Measurements from ENCODE around the gene DHX16. TPM values are rescaled to one million over a fixed set of nuclear protein-coding genes. Genes with fewer than 3 reads are reported as not detected.

Gene DHX16
- total and polyA plus RNA-seq, 9 of the 15 experiments (the other 6 are each of a cell fraction or from before 2014, with no cell fraction given), result 14.6 to 66.1 (median 47.5) TPM

DNA sequence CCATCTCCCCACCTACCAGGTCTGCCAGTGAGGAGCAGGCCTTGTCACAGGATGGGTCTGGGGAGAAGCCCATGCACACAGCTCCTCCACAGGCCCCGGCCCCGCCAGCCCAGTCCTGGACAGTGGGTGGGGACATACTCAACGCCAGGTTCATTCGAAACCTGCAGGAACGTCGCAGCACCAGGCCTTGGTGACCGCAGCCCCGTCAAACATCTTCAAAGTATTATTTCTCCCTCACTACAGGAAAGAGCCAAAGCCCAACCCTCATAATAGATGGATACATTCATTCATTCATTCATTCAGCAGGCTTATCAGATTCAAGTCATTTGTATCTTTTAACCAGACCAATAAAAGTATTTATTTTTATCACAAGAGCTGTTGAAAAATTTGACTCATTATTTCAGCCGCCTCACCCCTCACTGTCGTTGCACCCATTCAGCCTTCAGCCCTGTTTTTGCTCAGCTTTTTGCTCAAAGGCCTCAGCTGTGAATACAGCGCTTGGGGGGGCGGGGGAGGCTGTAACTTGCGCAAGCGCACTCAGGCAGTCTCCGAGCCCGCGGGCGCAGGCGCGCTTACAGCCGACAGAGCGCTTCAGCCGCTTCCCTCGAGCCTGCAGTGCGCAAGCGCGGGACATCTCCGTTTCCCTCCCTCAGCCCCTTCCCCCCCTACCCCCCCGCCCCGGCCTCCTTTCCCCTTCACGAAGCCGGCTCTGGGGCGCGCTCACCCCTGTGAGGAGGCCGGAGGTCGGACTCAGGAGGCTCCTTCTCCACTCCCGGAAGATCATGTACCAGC, 26.2 kb downstream of the DHX16 start, which contains the start of gene C6orf136 (continued):
- TF ChIP-seq, protein P1, sequence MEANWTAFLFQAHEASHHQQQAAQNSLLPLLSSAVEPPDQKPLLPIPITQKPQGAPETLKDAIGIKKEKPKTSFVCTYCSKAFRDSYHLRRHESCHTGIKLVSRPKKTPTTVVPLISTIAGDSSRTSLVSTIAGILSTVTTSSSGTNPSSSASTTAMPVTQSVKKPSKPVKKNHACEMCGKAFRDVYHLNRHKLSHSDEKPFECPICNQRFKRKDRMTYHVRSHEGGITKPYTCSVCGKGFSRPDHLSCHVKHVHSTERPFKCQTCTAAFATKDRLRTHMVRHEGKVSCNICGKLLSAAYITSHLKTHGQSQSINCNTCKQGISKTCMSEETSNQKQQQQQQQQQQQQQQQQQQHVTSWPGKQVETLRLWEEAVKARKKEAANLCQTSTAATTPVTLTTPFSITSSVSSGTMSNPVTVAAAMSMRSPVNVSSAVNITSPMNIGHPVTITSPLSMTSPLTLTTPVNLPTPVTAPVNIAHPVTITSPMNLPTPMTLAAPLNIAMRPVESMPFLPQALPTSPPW (CRISPR knock-in tag; IDR thresholded peaks at IDR 0.05), result peak; percentile 98
- TF ChIP-seq, protein P2, sequence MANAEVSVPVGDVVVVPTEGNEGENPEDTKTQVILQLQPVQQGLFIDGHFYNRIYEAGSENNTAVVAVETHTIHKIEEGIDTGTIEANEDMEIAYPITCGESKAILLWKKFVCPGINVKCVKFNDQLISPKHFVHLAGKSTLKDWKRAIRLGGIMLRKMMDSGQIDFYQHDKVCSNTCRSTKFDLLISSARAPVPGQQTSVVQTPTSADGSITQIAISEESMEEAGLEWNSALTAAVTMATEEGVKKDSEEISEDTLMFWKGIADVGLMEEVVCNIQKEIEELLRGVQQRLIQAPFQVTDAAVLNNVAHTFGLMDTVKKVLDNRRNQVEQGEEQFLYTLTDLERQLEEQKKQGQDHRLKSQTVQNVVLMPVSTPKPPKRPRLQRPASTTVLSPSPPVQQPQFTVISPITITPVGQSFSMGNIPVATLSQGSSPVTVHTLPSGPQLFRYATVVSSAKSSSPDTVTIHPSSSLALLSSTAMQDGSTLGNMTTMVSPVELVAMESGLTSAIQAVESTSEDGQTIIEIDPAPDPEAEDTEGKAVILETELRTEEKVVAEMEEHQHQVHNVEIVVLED (CRISPR knock-in tag; IDR thresholded peaks at IDR 0.05), result no peak
- no peak for TF ChIP-seq KLF1 (tag; IDR thresholded peaks at IDR 0.05)
- TF ChIP-seq ZNF431 (CRISPR knock-in tag; IDR thresholded peaks at IDR 0.05), result no peak; the same call in 1 of the 2 replicates
- no peak for TF ChIP-seq SREBF2 (CRISPR knock-in tag; IDR thresholded peaks at IDR 0.05)
- no peak for TF ChIP-seq ZNF551 (CRISPR knock-in tag; IDR thresholded peaks at IDR 0.05)
- TF ChIP-seq, protein P3, sequence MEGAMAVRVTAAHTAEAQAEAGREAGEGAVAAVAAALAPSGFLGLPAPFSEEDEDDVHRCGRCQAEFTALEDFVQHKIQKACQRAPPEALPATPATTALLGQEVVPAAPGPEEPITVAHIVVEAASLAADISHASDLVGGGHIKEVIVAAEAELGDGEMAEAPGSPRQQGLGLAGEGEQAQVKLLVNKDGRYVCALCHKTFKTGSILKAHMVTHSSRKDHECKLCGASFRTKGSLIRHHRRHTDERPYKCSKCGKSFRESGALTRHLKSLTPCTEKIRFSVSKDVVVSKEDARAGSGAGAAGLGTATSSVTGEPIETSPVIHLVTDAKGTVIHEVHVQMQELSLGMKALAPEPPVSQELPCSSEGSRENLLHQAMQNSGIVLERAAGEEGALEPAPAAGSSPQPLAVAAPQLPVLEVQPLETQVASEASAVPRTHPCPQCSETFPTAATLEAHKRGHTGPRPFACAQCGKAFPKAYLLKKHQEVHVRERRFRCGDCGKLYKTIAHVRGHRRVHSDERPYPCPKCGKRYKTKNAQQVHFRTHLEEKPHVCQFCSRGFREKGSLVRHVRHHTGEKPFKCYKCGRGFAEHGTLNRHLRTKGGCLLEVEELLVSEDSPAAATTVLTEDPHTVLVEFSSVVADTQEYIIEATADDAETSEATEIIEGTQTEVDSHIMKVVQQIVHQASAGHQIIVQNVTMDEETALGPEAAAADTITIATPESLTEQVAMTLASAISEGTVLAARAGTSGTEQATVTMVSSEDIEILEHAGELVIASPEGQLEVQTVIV (CRISPR knock-in tag; IDR thresholded peaks at IDR 0.05; ENCODE audit: borderline replicate concordance), result no peak
- no peak for TF ChIP-seq ZNF785 (CRISPR knock-in tag; IDR thresholded peaks at IDR 0.05)
- no peak for TF ChIP-seq ZNF184 (CRISPR knock-in tag; IDR thresholded peaks at IDR 0.05)
- TF ChIP-seq, protein P4, sequence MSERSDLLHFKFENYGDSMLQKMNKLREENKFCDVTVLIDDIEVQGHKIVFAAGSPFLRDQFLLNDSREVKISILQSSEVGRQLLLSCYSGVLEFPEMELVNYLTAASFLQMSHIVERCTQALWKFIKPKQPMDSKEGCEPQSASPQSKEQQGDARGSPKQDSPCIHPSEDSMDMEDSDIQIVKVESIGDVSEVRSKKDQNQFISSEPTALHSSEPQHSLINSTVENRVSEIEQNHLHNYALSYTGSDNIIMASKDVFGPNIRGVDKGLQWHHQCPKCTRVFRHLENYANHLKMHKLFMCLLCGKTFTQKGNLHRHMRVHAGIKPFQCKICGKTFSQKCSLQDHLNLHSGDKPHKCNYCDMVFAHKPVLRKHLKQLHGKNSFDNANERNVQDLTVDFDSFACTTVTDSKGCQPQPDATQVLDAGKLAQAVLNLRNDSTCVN (CRISPR knock-in tag; IDR thresholded peaks at IDR 0.05), result no peak
- TF ChIP-seq, protein P5, sequence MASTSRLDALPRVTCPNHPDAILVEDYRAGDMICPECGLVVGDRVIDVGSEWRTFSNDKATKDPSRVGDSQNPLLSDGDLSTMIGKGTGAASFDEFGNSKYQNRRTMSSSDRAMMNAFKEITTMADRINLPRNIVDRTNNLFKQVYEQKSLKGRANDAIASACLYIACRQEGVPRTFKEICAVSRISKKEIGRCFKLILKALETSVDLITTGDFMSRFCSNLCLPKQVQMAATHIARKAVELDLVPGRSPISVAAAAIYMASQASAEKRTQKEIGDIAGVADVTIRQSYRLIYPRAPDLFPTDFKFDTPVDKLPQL (IDR thresholded peaks at IDR 0.05; ENCODE audit: extremely low read depth, insufficient read length), result no peak
- TF ChIP-seq HDAC1 (IDR thresholded peaks at IDR 0.05), result peak in 1 of 2 experiments; percentile 8; a peak in 1 of 4 replicates
- TF ChIP-seq NEUROD1 (IDR thresholded peaks at IDR 0.05; ENCODE audit: borderline replicate concordance, low read depth, low read length, partially characterized antibody), result no peak
- TF ChIP-seq, protein P6, sequence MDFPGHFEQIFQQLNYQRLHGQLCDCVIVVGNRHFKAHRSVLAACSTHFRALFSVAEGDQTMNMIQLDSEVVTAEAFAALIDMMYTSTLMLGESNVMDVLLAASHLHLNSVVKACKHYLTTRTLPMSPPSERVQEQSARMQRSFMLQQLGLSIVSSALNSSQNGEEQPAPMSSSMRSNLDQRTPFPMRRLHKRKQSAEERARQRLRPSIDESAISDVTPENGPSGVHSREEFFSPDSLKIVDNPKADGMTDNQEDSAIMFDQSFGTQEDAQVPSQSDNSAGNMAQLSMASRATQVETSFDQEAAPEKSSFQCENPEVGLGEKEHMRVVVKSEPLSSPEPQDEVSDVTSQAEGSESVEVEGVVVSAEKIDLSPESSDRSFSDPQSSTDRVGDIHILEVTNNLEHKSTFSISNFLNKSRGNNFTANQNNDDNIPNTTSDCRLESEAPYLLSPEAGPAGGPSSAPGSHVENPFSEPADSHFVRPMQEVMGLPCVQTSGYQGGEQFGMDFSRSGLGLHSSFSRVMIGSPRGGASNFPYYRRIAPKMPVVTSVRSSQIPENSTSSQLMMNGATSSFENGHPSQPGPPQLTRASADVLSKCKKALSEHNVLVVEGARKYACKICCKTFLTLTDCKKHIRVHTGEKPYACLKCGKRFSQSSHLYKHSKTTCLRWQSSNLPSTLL (IDR thresholded peaks at IDR 0.05), result no peak
- TF ChIP-seq CCAR2 (IDR thresholded peaks at IDR 0.05; ENCODE audit: low read depth, low read length), result no peak
- no peak for TF ChIP-seq POLR2G (IDR thresholded peaks at IDR 0.05; ENCODE audit: low read depth, low read length)
- no peak for TF ChIP-seq HDGF (IDR thresholded peaks at IDR 0.05)
- TF ChIP-seq ZSCAN32 (CRISPR knock-in tag; IDR thresholded peaks at IDR 0.05), result no peak
- no peak for TF ChIP-seq SMARCA5 (IDR thresholded peaks at IDR 0.05)

Data from K562 (cell line).